Activated naive CD8-positive, alpha-beta T cell treated with anti-CD3 and anti-CD28 coated beads, Interleukin-2, amount 50 U/mL, for 16 hours (primary cell): ENCODE measurements around the gene LSM14A.
"Not testable (repeated sequence)": the region's sequence is repeated elsewhere in the genome, so short reads cannot be mapped to it uniquely, and the experiment has no call there.

Experiments used
- DNase-seq: peaks from one replicate; pipeline ENCODE4 v3.0.0-alpha.2; 2020; ENCODE audit warnings: low read depth, low spot score

Gene LSM14A

GRCh38 chr19:34171877-34172660, at the start of gene LSM14A:
Gene LSM14A (plus strand): TSS chr19:34172504. CDS start chr19:34172643, 139 bp downstream.
- DNase-seq: peak; percentile 74

GRCh38 chr19:34124828-34125227, 47.5 kb upstream of the LSM14A start:
- DNase-seq: no peak

- no peak for DNase-seq
These were observed 45.3 kb upstream of the LSM14A start for GRCh38 chr19:34126966-34127365.

GRCh38 chr19:34127684-34128189, 44.6 kb upstream of the LSM14A start:
- DNase-seq: no peak

GRCh38 chr19:34128558-34129250, 43.6 kb upstream of the LSM14A start:
- DNase-seq: no peak

GRCh38 chr19:34131100-34131499, 41.2 kb upstream of the LSM14A start:
- DNase-seq: no peak

- DNase-seq: not testable (repeated sequence)
These were observed 40.2 kb upstream of the LSM14A start for GRCh38 chr19:34132145-34132544.

- not testable (repeated sequence) for DNase-seq
These were observed 39.6 kb upstream of the LSM14A start for GRCh38 chr19:34132706-34133105.

GRCh38 chr19:34134190-34135053, 37.9 kb upstream of the LSM14A start:
- DNase-seq: peak; percentile 90

- DNase-seq: no peak
These were observed 37.1 kb upstream of the LSM14A start for GRCh38 chr19:34135054-34135800.

GRCh38 chr19:34135821-34136611, 36.3 kb upstream of the LSM14A start:
- no peak for DNase-seq

- DNase-seq: no peak
These were observed 31.3 kb upstream of the LSM14A start for GRCh38 chr19:34141025-34141424.

- DNase-seq: no peak
These were observed 29.9 kb upstream of the LSM14A start for GRCh38 chr19:34142440-34142839.

GRCh38 chr19:34145741-34146202, 26.5 kb upstream of the LSM14A start:
- peak; percentile 3 for DNase-seq

- no peak for DNase-seq
These were observed 23.6 kb upstream of the LSM14A start for GRCh38 chr19:34148658-34149185.

- DNase-seq: no peak
These were observed 22.4 kb upstream of the LSM14A start for GRCh38 chr19:34149873-34150272.

GRCh38 chr19:34150558-34150957, 21.7 kb upstream of the LSM14A start:
- no peak for DNase-seq

GRCh38 chr19:34151439-34151838, 20.9 kb upstream of the LSM14A start:
- DNase-seq: no peak

- no peak for DNase-seq
These were observed 17.9 kb upstream of the LSM14A start for GRCh38 chr19:34154401-34154800.

- DNase-seq: no peak
These were observed 16.6 kb upstream of the LSM14A start for GRCh38 chr19:34155686-34156085.
